Stimulated activated CD4-positive, alpha-beta T cell treated with anti-CD3 and anti-CD28 coated beads, Interleukin-2, amount 100 ng/mL, for 48 hours (primary cell): Measurements from ENCODE around the gene CEP55.
"Not testable (repeated sequence)": the region's sequence is repeated elsewhere in the genome, so short reads cannot be mapped to it uniquely, and the experiment has no call there.

Experiments used
- DNase-seq, 2 donors: peaks; one replicate each; pipeline ENCODE4 v3.0.0-alpha.2; 2020

CEP55 gene

GRCh38 chr10:93515071-93516005 lies 18.9 kb downstream of the CEP55 start:
- DNase-seq: no peak

GRCh38 chr10:93516006-93516380 lies 19.6 kb downstream of the CEP55 start:
- DNase-seq: no peak

GRCh38 chr10:93518531-93518930 lies 22.1 kb downstream of the CEP55 start:
- DNase-seq: no peak

GRCh38 chr10:93535293-93535692 lies 38.9 kb downstream of the CEP55 start:
- no peak for DNase-seq

GRCh38 chr10:93540871-93541270 lies 44.5 kb downstream of the CEP55 start:
- not testable (repeated sequence) for DNase-seq

- DNase-seq: peak; percentile 11 to 37
Observed at GRCh38 chr10:93541402-93542357, 45.3 kb downstream of the CEP55 start.

GRCh38 chr10:93542358-93542791 lies 46.0 kb downstream of the CEP55 start:
- no peak for DNase-seq

- not testable (repeated sequence) for DNase-seq
Observed at GRCh38 chr10:93546995-93547394, 50.6 kb downstream of the CEP55 start.

GRCh38 chr10:93547522-93547921 lies 51.1 kb downstream of the CEP55 start:
- no peak for DNase-seq

GRCh38 chr10:93548376-93549071 lies 52.1 kb downstream of the CEP55 start:
- no peak for DNase-seq

GRCh38 chr10:93550606-93551005 lies 54.2 kb downstream of the CEP55 start:
- DNase-seq: no peak

- no peak for DNase-seq
Observed at GRCh38 chr10:93552780-93553179, 56.4 kb downstream of the CEP55 start.

GRCh38 chr10:93553482-93554315 lies 57.3 kb downstream of the CEP55 start:
- DNase-seq: no peak

- no peak for DNase-seq
Observed at GRCh38 chr10:93554316-93554663, 57.9 kb downstream of the CEP55 start.

GRCh38 chr10:93554760-93555432 lies 58.5 kb downstream of the CEP55 start:
- peak; percentile 49 to 53 for DNase-seq

GRCh38 chr10:93559490-93559889 lies 63.1 kb downstream of the CEP55 start:
- DNase-seq: no peak

- DNase-seq: no peak
Observed at GRCh38 chr10:93560541-93560940, 64.1 kb downstream of the CEP55 start.

GRCh38 chr10:93565446-93565845 lies 69.0 kb downstream of the CEP55 start:
- no peak for DNase-seq

- no peak for DNase-seq
Observed at GRCh38 chr10:93566435-93567276, 70.2 kb downstream of the CEP55 start, which contains the start of gene FFAR4. FFAR4 (plus strand) TSS chr10:93566665; CDS start chr10:93566721, 56 bp downstream.
